ENCODE measurements around the gene CAP2. TPM values are rescaled to one million over a fixed set of nuclear protein-coding genes. Genes with fewer than 3 reads are reported as not detected.

The CAP2 gene
- total and polyA plus RNA-seq, 8 donors, result 6.5 to 10.6 (median 8.0) TPM

DNA sequence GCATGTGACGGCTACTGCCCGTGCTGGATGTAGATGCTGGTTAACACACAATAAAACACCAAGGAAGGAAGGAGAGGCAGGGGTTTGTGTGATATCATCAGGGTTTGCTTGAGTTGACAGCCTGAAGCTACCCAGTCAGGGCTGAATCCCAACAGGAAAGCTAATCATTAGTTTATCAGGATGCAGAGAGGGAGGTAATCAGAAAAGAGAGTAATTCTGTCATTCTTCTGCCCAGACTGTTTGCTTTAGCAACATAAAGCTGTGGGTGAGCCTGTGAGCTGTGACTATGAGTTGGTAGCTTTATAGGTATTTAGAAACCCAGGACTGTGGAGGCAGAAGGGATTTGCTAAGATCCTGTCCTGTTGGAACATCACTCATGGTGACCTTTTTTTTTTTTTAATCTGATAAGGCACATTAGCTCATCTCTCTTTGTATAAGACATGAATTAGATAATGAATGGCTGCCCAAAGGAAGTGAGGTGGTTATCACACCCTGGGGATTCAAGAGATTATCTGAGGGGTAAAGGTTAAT, 79.3 kb downstream of the CAP2 start:
- no peak for ATAC-seq
- intact Hi-C loops (cut with DNase I), result no loop called here
- Histone ChIP-seq H3K27ac (no peak overlapping the region), H3K4me1 (peaks cover 0 to 7% of the 10 kb centered on the region in 2 donors), H3K36me3 (no peaks in the 10 kb centered on the region), H3K27me3 (no peaks in the 10 kb centered on the region), H3K9me3 (no peaks in the 10 kb centered on the region), H3K4me3 (no peak overlapping the region)
- DNase-seq, result no peak
- TF ChIP-seq, protein P1, sequence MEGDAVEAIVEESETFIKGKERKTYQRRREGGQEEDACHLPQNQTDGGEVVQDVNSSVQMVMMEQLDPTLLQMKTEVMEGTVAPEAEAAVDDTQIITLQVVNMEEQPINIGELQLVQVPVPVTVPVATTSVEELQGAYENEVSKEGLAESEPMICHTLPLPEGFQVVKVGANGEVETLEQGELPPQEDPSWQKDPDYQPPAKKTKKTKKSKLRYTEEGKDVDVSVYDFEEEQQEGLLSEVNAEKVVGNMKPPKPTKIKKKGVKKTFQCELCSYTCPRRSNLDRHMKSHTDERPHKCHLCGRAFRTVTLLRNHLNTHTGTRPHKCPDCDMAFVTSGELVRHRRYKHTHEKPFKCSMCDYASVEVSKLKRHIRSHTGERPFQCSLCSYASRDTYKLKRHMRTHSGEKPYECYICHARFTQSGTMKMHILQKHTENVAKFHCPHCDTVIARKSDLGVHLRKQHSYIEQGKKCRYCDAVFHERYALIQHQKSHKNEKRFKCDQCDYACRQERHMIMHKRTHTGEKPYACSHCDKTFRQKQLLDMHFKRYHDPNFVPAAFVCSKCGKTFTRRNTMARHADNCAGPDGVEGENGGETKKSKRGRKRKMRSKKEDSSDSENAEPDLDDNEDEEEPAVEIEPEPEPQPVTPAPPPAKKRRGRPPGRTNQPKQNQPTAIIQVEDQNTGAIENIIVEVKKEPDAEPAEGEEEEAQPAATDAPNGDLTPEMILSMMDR (IDR thresholded peaks at IDR 0.05), result no peak

DNA sequence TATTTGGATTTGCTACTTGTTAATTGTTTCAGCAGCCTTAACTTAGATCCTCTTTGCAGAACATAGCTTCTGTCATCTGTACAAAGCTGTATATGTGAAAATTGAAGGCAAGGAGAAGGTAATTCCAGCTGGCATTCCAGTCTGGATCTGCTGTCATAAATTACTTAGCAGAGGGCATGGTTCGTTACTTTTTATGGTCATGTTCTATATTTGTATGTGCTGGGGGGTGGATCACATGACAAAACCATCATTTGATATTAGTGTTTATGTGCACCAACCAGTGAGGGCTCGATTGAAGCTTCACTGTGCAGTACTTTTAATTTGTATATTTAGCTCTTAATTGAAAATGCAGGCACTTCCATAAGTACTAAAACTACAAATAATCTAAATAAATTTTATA, 80.2 kb downstream of the CAP2 start:
- no peak for DNase-seq
- Histone ChIP-seq H3K4me3 (no peak overlapping the region), H3K9me3 (no peaks in the 10 kb centered on the region), H3K27me3 (no peaks in the 10 kb centered on the region), H3K27ac (no peak overlapping the region), H3K4me1 (peaks cover 0 to 7% of the 10 kb centered on the region in 2 donors), H3K36me3 (no peaks in the 10 kb centered on the region)
- ATAC-seq, result no peak
- intact Hi-C loops (cut with DNase I), result no loop called here
- TF ChIP-seq, protein P1 (IDR thresholded peaks at IDR 0.05), result no peak

DNA sequence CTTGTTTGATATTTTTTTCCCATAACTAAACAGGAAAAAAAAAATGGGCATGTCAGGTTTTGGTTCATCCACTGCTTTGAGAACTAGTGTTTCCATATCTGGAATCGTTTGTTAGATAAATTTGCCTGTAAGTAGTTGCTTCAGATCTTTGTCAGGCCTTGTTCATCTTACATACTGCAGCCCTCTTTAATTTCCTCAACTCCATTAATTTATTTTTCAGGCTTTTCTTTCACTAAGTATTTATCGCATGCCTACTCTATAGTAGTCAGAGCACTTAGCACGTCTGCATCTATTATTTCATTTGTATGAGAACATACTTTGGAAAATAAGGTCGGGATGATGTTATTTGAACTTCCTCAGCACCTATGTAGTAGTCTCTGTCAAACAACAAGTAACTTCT, 80.9 kb downstream of the CAP2 start:
- Histone ChIP-seq H3K27ac (no peak overlapping the region), H3K27me3 (no peaks in the 10 kb centered on the region), H3K4me1 (peaks cover 0 to 7% of the 10 kb centered on the region in 2 donors), H3K4me3 (no peak overlapping the region), H3K9me3 (no peaks in the 10 kb centered on the region), H3K36me3 (no peaks in the 10 kb centered on the region)
- TF ChIP-seq, protein P1 (IDR thresholded peaks at IDR 0.05), result no peak
- intact Hi-C loops (cut with DNase I), result no loop called here
- DNase-seq, result no peak
- ATAC-seq, result no peak

DNA sequence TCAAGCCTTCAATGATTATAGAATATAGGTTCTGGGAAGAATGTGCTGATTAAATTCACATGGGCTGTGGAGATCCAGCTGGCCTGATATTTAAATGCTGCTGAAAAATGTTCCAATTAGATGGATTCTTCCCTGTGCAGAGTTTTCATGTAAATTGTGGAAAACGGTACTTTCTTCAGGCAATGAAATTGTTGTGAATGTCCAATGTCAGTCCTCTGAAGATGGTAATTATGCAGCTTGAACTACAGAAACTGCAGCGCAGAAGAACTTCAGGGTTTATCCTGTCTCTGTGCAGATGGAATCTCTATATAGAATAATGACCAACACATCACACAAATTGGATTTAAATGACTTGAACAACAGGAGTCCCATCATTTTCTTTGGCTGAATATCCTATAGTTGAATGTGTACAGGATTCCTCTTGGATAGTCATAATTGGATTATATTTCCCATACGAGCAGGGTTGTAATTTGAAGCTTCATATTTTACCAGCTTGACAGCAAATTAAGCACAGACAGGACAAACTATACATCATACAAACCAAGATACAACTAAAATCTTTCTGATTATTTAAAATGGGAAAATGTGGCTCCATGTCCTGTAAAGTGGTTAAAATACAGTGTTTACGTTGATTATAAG, 82.3 kb downstream of the CAP2 start:
- H3K27ac ChIP-seq, result no peak overlapping the region
- no peaks in the 10 kb centered on the region for H3K4me1 ChIP-seq
- DNase-seq (no peak), ATAC-seq (no peak)
- intact Hi-C loops (cut with DNase I), result no loop called here
- no peak overlapping the region for H3K4me3 ChIP-seq
- H3K9me3 ChIP-seq, result no peaks in the 10 kb centered on the region
- no peaks in the 10 kb centered on the region for H3K27me3 ChIP-seq
- H3K36me3 ChIP-seq, result no peaks in the 10 kb centered on the region
- TF ChIP-seq, protein P1 (IDR thresholded peaks at IDR 0.05), result no peak

DNA sequence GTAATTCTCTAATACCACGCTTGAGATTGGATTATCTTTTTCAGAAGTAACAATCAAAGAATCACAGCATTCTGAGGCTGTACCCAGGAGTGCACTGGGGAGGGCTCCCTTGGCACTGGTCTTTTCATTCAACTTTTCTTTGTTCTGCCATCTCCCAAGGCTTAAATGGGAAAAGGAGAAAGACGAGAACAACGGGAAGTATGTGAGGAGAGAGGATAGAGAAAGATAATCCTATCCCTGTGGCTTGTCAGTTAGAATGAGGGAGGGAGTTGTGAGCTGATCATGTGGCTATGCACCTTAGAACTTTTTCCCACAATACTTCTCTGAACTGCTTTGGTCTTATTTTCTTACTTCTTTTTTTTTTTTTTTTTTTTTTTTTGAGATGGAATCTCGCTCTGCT, 83.1 kb downstream of the CAP2 start:
- no peaks in the 10 kb centered on the region for H3K27me3 ChIP-seq
- no peaks in the 10 kb centered on the region for H3K4me1 ChIP-seq
- H3K27ac ChIP-seq, result no peak overlapping the region
- no peaks in the 10 kb centered on the region for H3K9me3 ChIP-seq
- intact Hi-C loops (cut with DNase I), result no loop called here
- DNase-seq, result no peak
- TF ChIP-seq, protein P1 (IDR thresholded peaks at IDR 0.05), result no peak
- no peak for ATAC-seq
- H3K36me3 ChIP-seq, result no peaks in the 10 kb centered on the region
- H3K4me3 ChIP-seq, result no peak overlapping the region
